Stimulated activated CD4-positive, alpha-beta T cell treated with anti-CD3 and anti-CD28 coated beads, Interleukin-4, amount 100 ng/mL, for 4 hours (primary cell): ENCODE data around the gene SLC35G2.
"Not testable (repeated sequence)": the region's sequence is repeated elsewhere in the genome, so short reads cannot be mapped to it uniquely, and the experiment has no call there.

Experiments used
- DNase-seq, 2 experiments: peaks; one replicate each; pipeline ENCODE4 v3.0.0-alpha.2; 2020

Gene SLC35G2

GRCh38 chr3:136891934-136892855 is 73.3 kb downstream of the SLC35G2 start:
- no peak for DNase-seq

- no peak for DNase-seq
Measured at GRCh38 chr3:136893848-136894443, 75.0 kb downstream of the SLC35G2 start.

GRCh38 chr3:136897171-136897570 is 78.2 kb downstream of the SLC35G2 start:
- DNase-seq = not testable (repeated sequence)

GRCh38 chr3:136898549-136898948 is 79.6 kb downstream of the SLC35G2 start:
- DNase-seq = no peak

- DNase-seq = no peak
Measured at GRCh38 chr3:136898954-136899353, 80.0 kb downstream of the SLC35G2 start.

GRCh38 chr3:136899622-136900158 is 80.8 kb downstream of the SLC35G2 start:
- no peak for DNase-seq

GRCh38 chr3:136900694-136901093 is 81.8 kb downstream of the SLC35G2 start:
- DNase-seq = not testable (repeated sequence)

GRCh38 chr3:136901391-136901790 is 82.5 kb downstream of the SLC35G2 start:
- DNase-seq = no peak

GRCh38 chr3:136902530-136902929 is 83.6 kb downstream of the SLC35G2 start:
- not testable (repeated sequence) for DNase-seq

- DNase-seq = no peak
Measured at GRCh38 chr3:136903899-136904298, 85.0 kb downstream of the SLC35G2 start.

GRCh38 chr3:136904746-136905145 is 85.8 kb downstream of the SLC35G2 start:
- no peak for DNase-seq
